Ishikawa (cell line): ENCODE data around the gene ZNF844.

Source experiments
- CEBPB ChIP-seq: IDR thresholded peaks from 2 replicates; pipeline ENCODE4 v1.6.1; 2012
- CREB1 ChIP-seq: IDR thresholded peaks from 2 replicates; pipeline ENCODE4 v1.6.1; 2012; ENCODE audit warnings: low read depth
- EP300 ChIP-seq: IDR thresholded peaks from 2 replicates; pipeline ENCODE4 v1.6.1; 2012; ENCODE audit warnings: borderline replicate concordance
- FOXM1 ChIP-seq: IDR thresholded peaks from 2 replicates; pipeline ENCODE4 v1.6.1; 2012; ENCODE audit warnings: low read depth, borderline replicate concordance
- RAD21 ChIP-seq: IDR thresholded peaks from 2 replicates; pipeline ENCODE4 v1.6.1; 2012; ENCODE audit warnings: low read depth
- TAF1 ChIP-seq: IDR thresholded peaks from 2 replicates; pipeline ENCODE4 v1.6.1; 2012; ENCODE audit warnings: low read depth, mild to moderate bottlenecking
- TCF12 ChIP-seq: IDR thresholded peaks from 2 replicates; pipeline ENCODE4 v1.6.1; 2012; ENCODE audit warnings: low read depth
- YY1 ChIP-seq: IDR thresholded peaks from 2 replicates; pipeline ENCODE4 v1.6.1; 2012; ENCODE audit warnings: low read depth
- TF ChIP-seq, protein P1 (sequence below): IDR thresholded peaks from 2 replicates; pipeline ENCODE4 v1.6.1; 2012
- TF ChIP-seq, protein P2 (sequence below): IDR thresholded peaks from 2 replicates; pipeline ENCODE4 v1.6.1; 2012; ENCODE audit warnings: low read depth, mild to moderate bottlenecking
- TF ChIP-seq, protein P3 (sequence below): IDR thresholded peaks from 2 replicates; pipeline ENCODE4 v1.6.1; 2012

- TF ChIP-seq, protein P1, sequence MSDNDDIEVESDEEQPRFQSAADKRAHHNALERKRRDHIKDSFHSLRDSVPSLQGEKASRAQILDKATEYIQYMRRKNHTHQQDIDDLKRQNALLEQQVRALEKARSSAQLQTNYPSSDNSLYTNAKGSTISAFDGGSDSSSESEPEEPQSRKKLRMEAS: no peak
- TF ChIP-seq YY1: no peak
- no peak for TF ChIP-seq TAF1
- TF ChIP-seq, protein P2, sequence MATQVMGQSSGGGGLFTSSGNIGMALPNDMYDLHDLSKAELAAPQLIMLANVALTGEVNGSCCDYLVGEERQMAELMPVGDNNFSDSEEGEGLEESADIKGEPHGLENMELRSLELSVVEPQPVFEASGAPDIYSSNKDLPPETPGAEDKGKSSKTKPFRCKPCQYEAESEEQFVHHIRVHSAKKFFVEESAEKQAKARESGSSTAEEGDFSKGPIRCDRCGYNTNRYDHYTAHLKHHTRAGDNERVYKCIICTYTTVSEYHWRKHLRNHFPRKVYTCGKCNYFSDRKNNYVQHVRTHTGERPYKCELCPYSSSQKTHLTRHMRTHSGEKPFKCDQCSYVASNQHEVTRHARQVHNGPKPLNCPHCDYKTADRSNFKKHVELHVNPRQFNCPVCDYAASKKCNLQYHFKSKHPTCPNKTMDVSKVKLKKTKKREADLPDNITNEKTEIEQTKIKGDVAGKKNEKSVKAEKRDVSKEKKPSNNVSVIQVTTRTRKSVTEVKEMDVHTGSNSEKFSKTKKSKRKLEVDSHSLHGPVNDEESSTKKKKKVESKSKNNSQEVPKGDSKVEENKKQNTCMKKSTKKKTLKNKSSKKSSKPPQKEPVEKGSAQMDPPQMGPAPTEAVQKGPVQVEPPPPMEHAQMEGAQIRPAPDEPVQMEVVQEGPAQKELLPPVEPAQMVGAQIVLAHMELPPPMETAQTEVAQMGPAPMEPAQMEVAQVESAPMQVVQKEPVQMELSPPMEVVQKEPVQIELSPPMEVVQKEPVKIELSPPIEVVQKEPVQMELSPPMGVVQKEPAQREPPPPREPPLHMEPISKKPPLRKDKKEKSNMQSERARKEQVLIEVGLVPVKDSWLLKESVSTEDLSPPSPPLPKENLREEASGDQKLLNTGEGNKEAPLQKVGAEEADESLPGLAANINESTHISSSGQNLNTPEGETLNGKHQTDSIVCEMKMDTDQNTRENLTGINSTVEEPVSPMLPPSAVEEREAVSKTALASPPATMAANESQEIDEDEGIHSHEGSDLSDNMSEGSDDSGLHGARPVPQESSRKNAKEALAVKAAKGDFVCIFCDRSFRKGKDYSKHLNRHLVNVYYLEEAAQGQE: no peak
- TF ChIP-seq RAD21: no peak
- TF ChIP-seq FOXM1: no peak
- no peak for TF ChIP-seq EP300
- TF ChIP-seq, protein P3, sequence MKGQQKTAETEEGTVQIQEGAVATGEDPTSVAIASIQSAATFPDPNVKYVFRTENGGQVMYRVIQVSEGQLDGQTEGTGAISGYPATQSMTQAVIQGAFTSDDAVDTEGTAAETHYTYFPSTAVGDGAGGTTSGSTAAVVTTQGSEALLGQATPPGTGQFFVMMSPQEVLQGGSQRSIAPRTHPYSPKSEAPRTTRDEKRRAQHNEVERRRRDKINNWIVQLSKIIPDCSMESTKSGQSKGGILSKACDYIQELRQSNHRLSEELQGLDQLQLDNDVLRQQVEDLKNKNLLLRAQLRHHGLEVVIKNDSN: no peak
- no peak for TF ChIP-seq CEBPB
- TF ChIP-seq TCF12: no peak
- no peak for TF ChIP-seq CREB1
Measured at GRCh38 chr19:12112701-12113100, 48.2 kb downstream of the ZNF844 start.
